Skeletal muscle satellite cell (primary cell): ENCODE results near the gene MYBPC1. TPM values are rescaled to one million over a fixed set of nuclear protein-coding genes. Genes with fewer than 3 reads are reported as not detected.
"Not testable (repeated sequence)": the region's sequence is repeated elsewhere in the genome, so short reads cannot be mapped to it uniquely, and the experiment has no call there.

Source experiments
- H3K27me3 ChIP-seq: 2 replicates; pipeline ENCODE4 v1.7.0; 2013; ENCODE audit warnings: low read length; ENCODE audit not compliant: control insufficient read depth, insufficient read depth
- H3K36me3 ChIP-seq: 2 replicates; pipeline ENCODE4 v1.7.0; 2013; ENCODE audit warnings: mild to moderate bottlenecking, control low read depth, low read length; ENCODE audit not compliant: insufficient read depth
- H3K4me1 ChIP-seq: 2 replicates; pipeline ENCODE4 v1.7.0; 2013; ENCODE audit warnings: low read length; ENCODE audit not compliant: control insufficient read depth, insufficient read depth
- H3K4me2 ChIP-seq: 2 replicates; pipeline ENCODE4 v1.7.0; 2013; ENCODE audit warnings: mild to moderate bottlenecking, low read length
- H3K4me3 ChIP-seq: 2 replicates; pipeline ENCODE4 v1.7.0; 2013; ENCODE audit warnings: low read length
- H3K9ac ChIP-seq: 2 replicates; pipeline ENCODE4 v1.7.0; 2013; ENCODE audit warnings: mild to moderate bottlenecking, low read depth, low read length, moderate library complexity
- H3K9me3 ChIP-seq: replicated peaks from 2 replicates; pipeline ENCODE4 v1.7.0; 2013; ENCODE audit warnings: mild to moderate bottlenecking, control low read depth, low read length
- small RNA-seq: library from RNA; depleted of rRNA; stranded (forward); fragments of <200 nt; gene quantifications from one replicate; pipeline ENCODE3, GENCODE V24; 2012

MYBPC1 gene

DNA sequence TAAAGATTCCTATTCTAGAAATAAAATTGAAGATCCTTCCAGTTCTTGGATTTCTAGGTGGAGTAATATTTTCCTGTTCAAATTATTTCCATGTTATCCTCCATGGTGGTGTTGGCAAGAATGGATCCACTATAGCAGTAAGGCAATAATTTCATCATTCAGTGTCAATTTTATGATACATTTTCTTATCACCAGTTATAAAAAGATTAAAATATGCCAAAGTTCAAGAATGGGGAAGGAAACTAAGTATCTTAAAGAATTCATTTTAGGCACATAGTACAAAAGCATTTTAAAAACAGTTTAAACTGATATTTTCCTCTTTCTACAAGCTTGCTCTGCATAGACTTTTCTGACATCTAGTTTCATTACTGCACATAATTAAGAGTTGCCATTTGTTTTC lies 125.3 kb downstream of the MYBPC1 start:
- Histone ChIP-seq H3K36me3 (peaks cover 3% of the 10 kb centered on the region), H3K4me3 (no peak overlapping the region), H3K9ac (no peak overlapping the region), H3K4me1 (peaks cover 5% of the 10 kb centered on the region), H3K4me2 (no peak overlapping the region), H3K27me3 (no peaks in the 10 kb centered on the region), H3K9me3 (no peaks in the 10 kb centered on the region)

DNA sequence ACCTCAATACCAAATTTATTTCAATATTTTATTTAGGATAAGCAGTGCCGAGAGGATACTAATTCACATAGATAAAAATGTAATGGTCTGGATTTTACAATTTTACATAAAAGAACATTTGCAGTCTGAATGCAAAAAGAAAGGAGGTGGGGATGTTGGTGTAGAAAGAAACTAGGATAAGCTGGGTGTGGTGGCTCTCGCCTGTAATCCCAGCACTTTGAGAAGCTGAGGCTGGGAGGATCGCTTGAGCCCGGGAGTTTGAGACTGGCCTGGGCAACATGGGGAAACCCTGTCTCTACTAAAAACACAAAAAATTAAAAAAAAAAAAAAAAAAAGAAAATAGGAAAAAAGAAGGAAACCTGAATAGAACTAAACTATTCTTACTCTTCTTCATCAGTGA lies 127.6 kb downstream of the MYBPC1 start:
- no peak overlapping the region for H3K4me2 ChIP-seq
- H3K4me3 ChIP-seq: no peak overlapping the region
- no peaks in the 10 kb centered on the region for H3K9me3 ChIP-seq
- H3K9ac ChIP-seq: no peak overlapping the region
- peaks cover 3% of the 10 kb centered on the region for H3K36me3 ChIP-seq
- H3K27me3 ChIP-seq: no peaks in the 10 kb centered on the region
- H3K4me1 ChIP-seq: peaks cover 5% of the 10 kb centered on the region

DNA sequence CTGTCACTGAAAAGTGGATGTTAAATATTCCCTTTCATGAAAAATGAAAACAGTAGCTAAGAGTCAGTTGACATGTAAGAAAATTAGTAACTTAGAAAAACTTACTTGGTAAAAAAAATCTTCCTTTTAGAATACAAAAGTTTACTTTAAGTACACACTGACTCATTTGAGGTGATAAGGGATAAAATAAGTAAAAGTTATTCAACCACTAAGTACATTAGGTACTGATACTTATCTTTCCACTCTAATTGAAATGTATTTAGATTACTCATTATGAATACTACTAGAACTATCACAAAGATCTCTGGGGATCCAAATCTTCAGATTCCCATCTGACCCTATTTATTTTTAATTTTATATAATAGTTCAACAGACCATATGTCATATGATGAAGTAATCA lies 132.3 kb downstream of the MYBPC1 start:
- H3K27me3 ChIP-seq: no peaks in the 10 kb centered on the region
- H3K9me3 ChIP-seq: no peaks in the 10 kb centered on the region
- H3K4me1 ChIP-seq: no peaks in the 10 kb centered on the region
- H3K4me2 ChIP-seq: no peak overlapping the region
- no peak overlapping the region for H3K9ac ChIP-seq
- H3K4me3 ChIP-seq: no peak overlapping the region
- H3K36me3 ChIP-seq: peaks cover 8% of the 10 kb centered on the region

DNA sequence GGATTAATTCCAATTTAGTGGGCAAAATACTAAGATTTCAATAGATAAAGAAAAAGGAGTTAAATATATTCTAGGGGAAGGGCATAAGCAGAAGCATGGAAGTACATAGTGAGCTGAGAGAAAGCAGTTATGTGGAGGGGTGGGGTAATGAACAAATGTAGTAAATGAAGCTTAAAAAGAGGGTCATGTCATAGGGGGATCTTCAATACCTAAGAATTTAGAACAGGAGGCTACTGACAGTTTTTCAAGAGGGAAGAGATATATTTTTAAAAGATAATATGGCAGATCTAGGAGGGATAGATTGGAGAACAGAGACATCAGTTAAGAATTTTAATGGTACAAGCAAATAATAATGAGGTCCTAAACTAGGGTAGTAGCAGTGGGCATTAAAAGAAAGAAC lies 135.1 kb downstream of the MYBPC1 start:
- Histone ChIP-seq H3K4me2 (no peak overlapping the region), H3K36me3 (peaks cover 11% of the 10 kb centered on the region), H3K4me1 (no peaks in the 10 kb centered on the region), H3K4me3 (no peak overlapping the region), H3K9me3 (no peaks in the 10 kb centered on the region), H3K9ac (no peak overlapping the region), H3K27me3 (no peaks in the 10 kb centered on the region)

DNA sequence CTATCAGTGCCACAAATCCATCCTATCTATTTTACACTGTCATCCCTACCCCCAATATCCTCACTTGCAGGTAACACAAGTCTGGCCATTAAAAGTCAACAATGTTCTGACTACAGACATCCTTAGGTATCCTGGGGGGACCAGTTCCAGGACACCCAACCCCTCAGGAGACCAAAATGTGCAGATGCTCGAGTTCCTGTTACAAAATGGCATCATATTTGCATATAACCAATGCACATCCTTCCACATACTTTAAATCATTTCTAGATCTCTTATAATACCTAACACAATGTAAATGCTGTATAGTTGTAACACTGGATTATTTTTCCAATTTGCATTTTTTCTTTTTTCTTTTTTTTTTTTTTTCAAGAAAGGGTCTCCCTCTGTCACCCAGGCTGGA lies 137.5 kb downstream of the MYBPC1 start:
- peaks cover 11% of the 10 kb centered on the region for H3K36me3 ChIP-seq
- H3K4me3 ChIP-seq: no peak overlapping the region

DNA sequence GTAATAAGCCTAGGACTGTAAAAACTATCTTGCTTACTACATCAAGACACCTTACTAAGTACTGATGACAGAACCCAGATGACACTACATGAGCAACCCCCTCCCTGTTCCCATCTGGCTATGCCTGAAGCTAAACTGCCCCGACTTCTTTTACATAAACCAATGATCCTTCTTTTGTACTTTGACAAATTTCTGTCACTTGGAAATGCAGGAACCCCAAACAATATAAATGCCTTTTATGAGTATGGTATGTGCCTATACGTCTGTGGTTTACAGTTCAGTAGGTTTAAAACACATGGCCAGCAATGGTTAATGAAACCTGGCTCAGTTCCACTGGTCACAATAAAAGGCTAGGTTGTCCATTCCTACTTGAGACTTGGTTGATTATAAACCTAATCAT lies 138.4 kb downstream of the MYBPC1 start:
- H3K4me3 ChIP-seq: no peak overlapping the region
- H3K36me3 ChIP-seq: peaks cover 14% of the 10 kb centered on the region
- no peak overlapping the region for H3K9ac ChIP-seq
- no peaks in the 10 kb centered on the region for H3K4me1 ChIP-seq
- no peaks in the 10 kb centered on the region for H3K9me3 ChIP-seq
- H3K4me2 ChIP-seq: no peak overlapping the region
- H3K27me3 ChIP-seq: no peaks in the 10 kb centered on the region

More for the DNA sequence above, 137.5 kb downstream of the MYBPC1 start:
- Histone ChIP-seq H3K9me3 (no peaks in the 10 kb centered on the region), H3K4me2 (no peak overlapping the region), H3K4me1 (no peaks in the 10 kb centered on the region), H3K27me3 (no peaks in the 10 kb centered on the region), H3K9ac (no peak overlapping the region)

DNA sequence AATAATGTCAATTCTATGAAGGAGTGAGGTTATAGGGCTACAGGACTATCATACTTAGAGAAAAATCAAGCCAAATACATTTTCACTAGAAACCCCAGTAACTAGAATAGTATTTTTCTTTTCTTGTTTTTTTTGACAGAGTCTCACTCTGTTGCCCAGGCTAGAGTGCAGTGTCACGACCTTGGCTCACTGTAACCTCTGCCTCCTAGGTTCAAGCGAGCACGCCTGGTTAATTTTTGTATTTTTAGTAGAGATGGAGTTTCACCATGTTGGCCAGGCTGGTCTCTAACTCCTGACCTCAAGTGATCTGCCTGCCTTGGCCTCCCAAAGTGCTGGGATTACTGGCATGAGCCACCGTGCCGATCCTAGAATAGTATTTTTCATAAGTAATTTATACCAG lies 139.7 kb downstream of the MYBPC1 start:
- not testable (repeated sequence) for H3K9ac ChIP-seq, H3K4me3 ChIP-seq, H3K27me3 ChIP-seq, H3K4me1 ChIP-seq, H3K4me2 ChIP-seq, H3K9me3 ChIP-seq
- peaks cover 20% of the 10 kb centered on the region for H3K36me3 ChIP-seq

Small RNA genes within 50 kb of the gene (small RNA-seq; reads per million reads assigned to genes)
- gene RNY1P16: not detected
